ENCODE results near the gene PSME3IP1. TPM values are rescaled to one million over a fixed set of nuclear protein-coding genes. Genes with fewer than 3 reads are reported as not detected.

PSME3IP1 gene
- total and polyA plus RNA-seq, 2 of the 8 experiments (the other 6 are each of a cell fraction or from before 2014, with no cell fraction given): 95.1 to 98.3 TPM

GRCh38 chr16:57123974-57124674, 61.7 kb downstream of the PSME3IP1 start:
- Histone ChIP-seq H3K9me3 (ENCODE audit: insufficient read depth in 2 of 2, low read depth in 1 of 2, low read length in 1 of 2) (no peaks in the 10 kb centered on the region), H3K79me1 (ENCODE audit: low read depth, low read length) (no peaks in the 10 kb centered on the region), H3K79me2 (ENCODE audit: control insufficient read depth in 1 of 2, insufficient read depth in 2 of 2, low read length in 2 of 2) (no peaks in the 10 kb centered on the region), H2AFZ (ENCODE audit: low read length) (no peak overlapping the region), H3K14ac (ENCODE audit: insufficient read length) (no peak overlapping the region), H3K23me2 (ENCODE audit: low read depth, low read length) (no peaks in the 10 kb centered on the region), H3K23ac (ENCODE audit: insufficient read length) (no peak overlapping the region), H3K56ac (replicated peaks; ENCODE audit: insufficient read length, low read depth, low read length) (no peak overlapping the region), H2BK120ac (replicated peaks; ENCODE audit: low read depth, low read length) (no peak overlapping the region), H3K18ac (ENCODE audit: extremely low read depth, low read length) (no peak overlapping the region), H3K27me3 (replicated peaks in 1 of 4; ENCODE audit: control insufficient read depth in 3 of 4, extremely low read depth in 1 of 4, insufficient read depth in 3 of 4, low read length in 3 of 4) (no peaks in the 10 kb centered on the region), H2AK5ac (ENCODE audit: low read depth, low read length) (no peak overlapping the region), H3K4me1 (replicated peaks in 1 of 4; ENCODE audit: control insufficient read depth in 3 of 4, insufficient read depth in 4 of 4, low read length in 3 of 4) (no peaks in the 10 kb centered on the region; a peak in 1 of 7 replicates), H3K4me3 (ENCODE audit: extremely low read depth in 1 of 4, insufficient read depth in 2 of 4, low read depth in 3 of 4, low read length in 4 of 4) (no peak overlapping the region), H4K20me1 (replicated peaks in 1 of 2; ENCODE audit: control insufficient read depth in 1 of 2, insufficient read depth in 2 of 2, low read length in 2 of 2) (no peaks in the 10 kb centered on the region), H2BK12ac (ENCODE audit: low read depth, low read length) (no peak overlapping the region), H4K8ac (ENCODE audit: extremely low read depth, insufficient read depth, low read length) (no peak overlapping the region), H4K91ac (replicated peaks; ENCODE audit: insufficient read length, low read length) (no peak overlapping the region), H4K5ac (ENCODE audit: insufficient read length, low read depth, low read length) (no peak overlapping the region), H3K4ac (replicated peaks; ENCODE audit: insufficient read length, low read depth, low read length) (no peak overlapping the region), H2BK20ac (ENCODE audit: low read length) (no peak overlapping the region), H3K9ac (replicated peaks in 1 of 4; ENCODE audit: extremely low read depth in 1 of 4, low read depth in 3 of 4, low read length in 3 of 4) (no peak overlapping the region), H3K27ac (ENCODE audit: low read depth, low read length) (no peak overlapping the region), H2BK15ac (ENCODE audit: low read length) (no peak overlapping the region), H3K36me3 (ENCODE audit: control insufficient read depth in 2 of 4, insufficient read depth in 4 of 4, low read length in 3 of 4) (no peaks in the 10 kb centered on the region), H2BK5ac (ENCODE audit: low read depth, low read length) (no peak overlapping the region), H3K4me2 (ENCODE audit: insufficient read depth in 1 of 2, low read depth in 2 of 2, low read length in 2 of 2) (no peak overlapping the region)
- ChIA-PET POLR2A (ENCODE audit: partially characterized antibody) (interaction anchor here (1.1 kb wide), 1 partner anchor 20 kb away, joined by 3 read pairs; no protein-coding TSS in a partner anchor), CTCF (ENCODE audit: partially characterized antibody) (interaction anchor here (0.9 to 1.6 kb wide), 3 partner anchors 10 to 40 kb away, joined by 3 to 5 read pairs (median 4); no protein-coding TSS in a partner anchor)
- 85% methylated on average over 11 of the region's 11 CpGs; no CpG with 5 or more reads in 1 of the 2 experiments for WGBS, 2 experiments (ENCODE audit: extremely low coverage in 1 of 2, insufficient coverage in 1 of 2, insufficient read length in 1 of 2, insufficient replicate concordance in 2 of 2, low coverage in 1 of 2, low lambda C conversion rate in 2 of 2, missing lambda C conversion rate in 1 of 2)
- no peak for TF ChIP-seq TEAD4 (IDR thresholded peaks at IDR 0.05; ENCODE audit: low read depth, low read length)
- TF ChIP-seq KDM4A (IDR thresholded peaks at IDR 0.05; ENCODE audit: low read depth, low read length, severe bottlenecking): no peak
- no peak for TF ChIP-seq ASH2L (IDR thresholded peaks at IDR 0.05; ENCODE audit: low read length)
- TF ChIP-seq BCL11A (IDR thresholded peaks at IDR 0.05; ENCODE audit: low read depth in 2 of 2, low read length in 2 of 2): no peak
- TF ChIP-seq CHD2 (IDR thresholded peaks at IDR 0.05; ENCODE audit: low read length): no peak
- no peak for DNase-seq (ENCODE audit: low read depth in 1 of 2, low spot score in 2 of 2)
- FAIRE-seq: no peak
